ENCODE measurements around the gene NCOR1. TPM values are rescaled to one million over a fixed set of nuclear protein-coding genes. Genes with fewer than 3 reads are reported as not detected.

Gene NCOR1
- polyA plus RNA-seq, 2 of the 4 experiments (the other 2 are of a cell fraction), result 65.5 to 190 TPM

GRCh38 chr17:15981208-15981607 lies 234.1 kb downstream of the NCOR1 start:
- no peak overlapping the region for H3K4me3 ChIP-seq
- ChIA-PET POLR2A (no interaction called here), CTCF (interaction anchor here (1.1 to 1.7 kb wide), 3 partner anchors 17 to 26 kb away, joined by 3 to 6 read pairs (median 3); no protein-coding TSS in a partner anchor)
- peak overlapping the region; percentile 48 to 70; a peak in 4 of 6 replicates for H3K27ac ChIP-seq
- FAIRE-seq (no peak), ATAC-seq (peak in 1 of 2 experiments; percentile 26; a peak in 1 of 6 replicates), DNase-seq (ENCODE audit: low read depth in 1 of 2, low spot score in 1 of 2) (no peak)
- no peak overlapping the region for H3K4me2 ChIP-seq
- WGBS (ENCODE audit: missing lambda C conversion rate), result 44% methylated on average over 2 of the region's 2 CpGs
- H3K4me1 ChIP-seq, result peaks cover 16% of the 10 kb centered on the region
- no peaks in the 10 kb centered on the region for H3K9me3 ChIP-seq
- TF ChIP-seq HOXA7 (CRISPR knock-in tag; IDR thresholded peaks at IDR 0.05) (no peak), SREBF2 (IDR thresholded peaks at IDR 0.05) (no peak), FOSB (CRISPR knock-in tag; IDR thresholded peaks at IDR 0.05) (no peak), KDM1A (IDR thresholded peaks at IDR 0.05; ENCODE audit: low read depth) (no peak), CHD4 (IDR thresholded peaks at IDR 0.05; ENCODE audit: borderline replicate concordance) (no peak), HOXB13 (CRISPR knock-in tag; IDR thresholded peaks at IDR 0.05; ENCODE audit: low read depth) (no peak), RAD21 (conservative IDR thresholded peaks at IDR 0.05 in 1 of 2, IDR thresholded peaks at IDR 0.05 in 1 of 2) (no peak), JUNB (IDR thresholded peaks at IDR 0.05) (no peak), EHF (CRISPR knock-in tag; IDR thresholded peaks at IDR 0.05) (no peak), ZC3H11A (IDR thresholded peaks at IDR 0.05) (no peak), ZSCAN20 (CRISPR knock-in tag; IDR thresholded peaks at IDR 0.05) (no peak), GATA3 (IDR thresholded peaks at IDR 0.05; ENCODE audit: borderline replicate concordance) (no peak), JUN (IDR thresholded peaks at IDR 0.05) (no peak)
- TF ChIP-seq, protein P1, sequence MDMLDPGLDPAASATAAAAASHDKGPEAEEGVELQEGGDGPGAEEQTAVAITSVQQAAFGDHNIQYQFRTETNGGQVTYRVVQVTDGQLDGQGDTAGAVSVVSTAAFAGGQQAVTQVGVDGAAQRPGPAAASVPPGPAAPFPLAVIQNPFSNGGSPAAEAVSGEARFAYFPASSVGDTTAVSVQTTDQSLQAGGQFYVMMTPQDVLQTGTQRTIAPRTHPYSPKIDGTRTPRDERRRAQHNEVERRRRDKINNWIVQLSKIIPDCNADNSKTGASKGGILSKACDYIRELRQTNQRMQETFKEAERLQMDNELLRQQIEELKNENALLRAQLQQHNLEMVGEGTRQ (IDR thresholded peaks at IDR 0.05), result no peak

Small RNA genes within 50 kb of the gene (small RNA-seq; reads per million reads assigned to genes)
- gene RNU6-314P (0 reads per million in 6 experiments), gene RNU6-862P (0 to 0.35 (median 0) reads per million in 6 experiments)

Other genes with a start within 250 kb of the NCOR1 start
- gene ZSWIM7, start 215.8 kb downstream of the NCOR1 start, polyA plus RNA-seq (2011; rRNA removed), result 65.5 and 72.7 TPM in 2 replicates
- 56.1 to 62.9 TPM (median 60.0 TPM) in 3 replicates for gene ZSWIM7, start 215.8 kb downstream of the NCOR1 start, polyA plus RNA-seq (2017; fragmentation: RNase III; extraction: RNeasy Plus Mini Kit Qiagen cat#74134 plus additional on column Dnase treatment)
- gene TTC19, start 215.7 kb downstream of the NCOR1 start, polyA plus RNA-seq (2011; rRNA removed), result 16.6 and 23.6 TPM in 2 replicates
- 30.3 to 33.7 TPM (median 31.3 TPM) in 3 replicates for gene TTC19, start 215.7 kb downstream of the NCOR1 start, polyA plus RNA-seq (2017; fragmentation: RNase III; extraction: RNeasy Plus Mini Kit Qiagen cat#74134 plus additional on column Dnase treatment)
- 34.1 and 35.1 TPM in 2 replicates for gene PIGL, start 1.7 kb upstream of the NCOR1 start, polyA plus RNA-seq (2011; rRNA removed)
- 25.5 to 28.6 TPM (median 27.5 TPM) in 3 replicates for gene PIGL, start 1.7 kb upstream of the NCOR1 start, polyA plus RNA-seq (2017; fragmentation: RNase III; extraction: RNeasy Plus Mini Kit Qiagen cat#74134 plus additional on column Dnase treatment)
- 191 and 202 TPM in 2 replicates for gene CENPV, start 137.9 kb upstream of the NCOR1 start, polyA plus RNA-seq (2011; rRNA removed)
- gene CENPV, start 137.9 kb upstream of the NCOR1 start, polyA plus RNA-seq (2017; fragmentation: RNase III; extraction: RNeasy Plus Mini Kit Qiagen cat#74134 plus additional on column Dnase treatment), result 106 to 114 TPM (median 112 TPM) in 3 replicates
- gene UBB, start 165.6 kb upstream of the NCOR1 start, polyA plus RNA-seq (2011; rRNA removed), result 2,851 and 4,311 TPM in 2 replicates
- 2,383 to 2,467 TPM (median 2,404 TPM) in 3 replicates for gene UBB, start 165.6 kb upstream of the NCOR1 start, polyA plus RNA-seq (2017; fragmentation: RNase III; extraction: RNeasy Plus Mini Kit Qiagen cat#74134 plus additional on column Dnase treatment)
- 0.31 and 0.60 TPM in 2 replicates for gene TRPV2, start 200.0 kb upstream of the NCOR1 start, polyA plus RNA-seq (2011; rRNA removed)
- 0.35 to 0.62 TPM (median 0.61 TPM) in 3 replicates for gene TRPV2, start 200.0 kb upstream of the NCOR1 start, polyA plus RNA-seq (2017; fragmentation: RNase III; extraction: RNeasy Plus Mini Kit Qiagen cat#74134 plus additional on column Dnase treatment)